HL-60 (cell line): Measurements from ENCODE around the gene PACS1.

ENCODE experiments used
- DNase-seq, 2 experiments: peaks; one replicate each; pipeline ENCODE4 v3.0.0-alpha.2; 2010 to 2020; ENCODE audit warnings: low read depth in 1 of 2, low spot score in 1 of 2
- H3K27ac ChIP-seq: fragments of 250-450 bp; sonication (Bioruptor Pico); replicated peaks from 2 replicates; pipeline ENCODE4 v1.5.1; 2020; ENCODE audit warnings: mild to moderate bottlenecking, moderate library complexity
- H3K27me3 ChIP-seq: fragments of 250-450 bp; sonication (Bioruptor Pico); 2 replicates; pipeline ENCODE4 v1.5.1; 2021; ENCODE audit warnings: mild to moderate bottlenecking, moderate library complexity; ENCODE audit not compliant: insufficient read depth, poor library complexity, severe bottlenecking
- H3K4me3 ChIP-seq: replicated peaks from 2 replicates; pipeline ENCODE4 v1.5.1; 2011; ENCODE audit warnings: mild to moderate bottlenecking, control low read depth, low read length; ENCODE audit not compliant: insufficient read depth
- GABPA ChIP-seq: IDR thresholded peaks from 2 replicates; pipeline ENCODE4 v1.6.1; 2012; ENCODE audit warnings: low read depth
- POLR2AphosphoS5 ChIP-seq: IDR thresholded peaks from 2 replicates; pipeline ENCODE4 v1.6.1; 2012; ENCODE audit warnings: low read depth
- SPI1 ChIP-seq: IDR thresholded peaks from 2 replicates; pipeline ENCODE4 v1.6.1; 2012; ENCODE audit warnings: low read depth, mild to moderate bottlenecking, borderline replicate concordance
- TF ChIP-seq, protein P1 (sequence below): IDR thresholded peaks from one replicate; pipeline ENCODE4 v1.5.1; 2011; ENCODE audit warnings: low read length, control low read depth, inconsistent platforms; ENCODE audit not compliant: insufficient read depth
- TF ChIP-seq, protein P2 (sequence below): IDR thresholded peaks from 2 replicates; pipeline ENCODE4 v1.6.1; 2012; ENCODE audit warnings: low read depth; ENCODE audit not compliant: insufficient replicate concordance

Gene PACS1

DNA sequence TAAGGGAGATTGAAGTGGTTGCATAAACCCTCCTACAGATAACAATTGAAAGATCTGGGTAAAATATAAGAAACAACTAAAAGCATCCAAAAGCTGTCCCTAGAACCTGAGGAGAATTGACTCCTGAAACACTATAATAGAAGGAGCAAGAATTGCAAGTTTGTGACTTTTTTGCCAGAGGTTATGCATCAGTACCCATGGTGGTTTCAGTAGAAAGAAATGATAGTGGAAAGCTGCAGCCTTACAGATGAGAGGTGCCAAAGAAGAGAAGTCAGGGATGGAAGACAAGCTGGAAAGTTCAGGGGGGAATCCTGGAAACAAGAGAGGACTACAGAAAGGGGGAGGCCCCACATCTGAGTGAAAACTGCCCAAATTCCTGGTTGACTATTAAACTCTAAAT, 80.7 kb downstream of the PACS1 start:
- Histone ChIP-seq H3K4me3 (no peak overlapping the region), H3K27me3 (no peaks in the 10 kb centered on the region), H3K27ac (no peak overlapping the region)
- TF ChIP-seq POLR2AphosphoS5 (no peak), GABPA (no peak), SPI1 (no peak)
- TF ChIP-seq, protein P1, sequence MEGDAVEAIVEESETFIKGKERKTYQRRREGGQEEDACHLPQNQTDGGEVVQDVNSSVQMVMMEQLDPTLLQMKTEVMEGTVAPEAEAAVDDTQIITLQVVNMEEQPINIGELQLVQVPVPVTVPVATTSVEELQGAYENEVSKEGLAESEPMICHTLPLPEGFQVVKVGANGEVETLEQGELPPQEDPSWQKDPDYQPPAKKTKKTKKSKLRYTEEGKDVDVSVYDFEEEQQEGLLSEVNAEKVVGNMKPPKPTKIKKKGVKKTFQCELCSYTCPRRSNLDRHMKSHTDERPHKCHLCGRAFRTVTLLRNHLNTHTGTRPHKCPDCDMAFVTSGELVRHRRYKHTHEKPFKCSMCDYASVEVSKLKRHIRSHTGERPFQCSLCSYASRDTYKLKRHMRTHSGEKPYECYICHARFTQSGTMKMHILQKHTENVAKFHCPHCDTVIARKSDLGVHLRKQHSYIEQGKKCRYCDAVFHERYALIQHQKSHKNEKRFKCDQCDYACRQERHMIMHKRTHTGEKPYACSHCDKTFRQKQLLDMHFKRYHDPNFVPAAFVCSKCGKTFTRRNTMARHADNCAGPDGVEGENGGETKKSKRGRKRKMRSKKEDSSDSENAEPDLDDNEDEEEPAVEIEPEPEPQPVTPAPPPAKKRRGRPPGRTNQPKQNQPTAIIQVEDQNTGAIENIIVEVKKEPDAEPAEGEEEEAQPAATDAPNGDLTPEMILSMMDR: no peak
- TF ChIP-seq, protein P2, sequence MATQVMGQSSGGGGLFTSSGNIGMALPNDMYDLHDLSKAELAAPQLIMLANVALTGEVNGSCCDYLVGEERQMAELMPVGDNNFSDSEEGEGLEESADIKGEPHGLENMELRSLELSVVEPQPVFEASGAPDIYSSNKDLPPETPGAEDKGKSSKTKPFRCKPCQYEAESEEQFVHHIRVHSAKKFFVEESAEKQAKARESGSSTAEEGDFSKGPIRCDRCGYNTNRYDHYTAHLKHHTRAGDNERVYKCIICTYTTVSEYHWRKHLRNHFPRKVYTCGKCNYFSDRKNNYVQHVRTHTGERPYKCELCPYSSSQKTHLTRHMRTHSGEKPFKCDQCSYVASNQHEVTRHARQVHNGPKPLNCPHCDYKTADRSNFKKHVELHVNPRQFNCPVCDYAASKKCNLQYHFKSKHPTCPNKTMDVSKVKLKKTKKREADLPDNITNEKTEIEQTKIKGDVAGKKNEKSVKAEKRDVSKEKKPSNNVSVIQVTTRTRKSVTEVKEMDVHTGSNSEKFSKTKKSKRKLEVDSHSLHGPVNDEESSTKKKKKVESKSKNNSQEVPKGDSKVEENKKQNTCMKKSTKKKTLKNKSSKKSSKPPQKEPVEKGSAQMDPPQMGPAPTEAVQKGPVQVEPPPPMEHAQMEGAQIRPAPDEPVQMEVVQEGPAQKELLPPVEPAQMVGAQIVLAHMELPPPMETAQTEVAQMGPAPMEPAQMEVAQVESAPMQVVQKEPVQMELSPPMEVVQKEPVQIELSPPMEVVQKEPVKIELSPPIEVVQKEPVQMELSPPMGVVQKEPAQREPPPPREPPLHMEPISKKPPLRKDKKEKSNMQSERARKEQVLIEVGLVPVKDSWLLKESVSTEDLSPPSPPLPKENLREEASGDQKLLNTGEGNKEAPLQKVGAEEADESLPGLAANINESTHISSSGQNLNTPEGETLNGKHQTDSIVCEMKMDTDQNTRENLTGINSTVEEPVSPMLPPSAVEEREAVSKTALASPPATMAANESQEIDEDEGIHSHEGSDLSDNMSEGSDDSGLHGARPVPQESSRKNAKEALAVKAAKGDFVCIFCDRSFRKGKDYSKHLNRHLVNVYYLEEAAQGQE: no peak
- no peak for DNase-seq

DNA sequence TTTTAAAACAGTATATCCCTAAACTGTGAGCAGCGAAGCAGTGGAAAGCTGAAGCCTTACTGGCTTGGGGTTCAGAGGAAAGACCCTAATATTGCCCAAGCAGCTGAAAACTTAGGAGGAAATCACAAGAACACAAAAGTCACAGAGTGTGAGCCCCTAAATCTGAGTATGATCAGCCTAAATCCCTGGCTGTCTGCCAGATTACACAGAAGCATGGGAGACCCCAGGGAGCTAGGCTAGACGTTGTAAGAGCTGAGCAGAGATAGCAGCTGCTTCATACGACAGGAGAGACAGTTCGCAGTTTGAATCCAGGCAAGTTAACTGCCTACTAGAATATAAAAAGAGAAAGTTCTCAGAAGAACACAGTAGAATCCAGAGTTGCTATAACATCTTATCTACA, 81.2 kb downstream of the PACS1 start:
- no peaks in the 10 kb centered on the region for H3K27me3 ChIP-seq
- H3K27ac ChIP-seq: no peak overlapping the region
- DNase-seq: no peak
- no peak overlapping the region for H3K4me3 ChIP-seq
- TF ChIP-seq, protein P1: no peak
- no peak for TF ChIP-seq GABPA
- TF ChIP-seq, protein P2: no peak
- no peak for TF ChIP-seq SPI1
- TF ChIP-seq POLR2AphosphoS5: no peak

DNA sequence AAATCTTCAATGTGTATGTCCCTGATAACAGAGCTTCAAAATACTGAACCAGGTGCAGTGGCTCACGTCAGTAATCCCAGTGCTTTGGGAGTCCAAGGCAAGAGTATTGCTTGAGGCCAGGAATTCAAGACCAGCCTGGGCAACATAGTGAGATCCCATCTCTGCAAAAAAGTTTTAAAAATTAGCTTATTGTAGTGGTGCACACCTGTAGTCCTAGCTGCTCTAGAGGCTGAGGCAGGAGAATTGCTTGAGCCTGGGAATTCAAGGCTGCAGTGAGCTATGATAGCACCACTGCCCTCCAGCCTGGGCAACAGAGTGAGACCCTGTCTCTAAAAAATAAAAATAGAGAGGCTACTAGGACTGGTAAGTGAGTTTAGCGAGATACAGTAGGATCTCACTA, 84.0 kb downstream of the PACS1 start:
- Histone ChIP-seq H3K4me3 (no peak overlapping the region), H3K27me3 (no peaks in the 10 kb centered on the region), H3K27ac (no peak overlapping the region)
- TF ChIP-seq GABPA (no peak), POLR2AphosphoS5 (no peak), SPI1 (no peak)
- TF ChIP-seq, protein P1: no peak
- TF ChIP-seq, protein P2: no peak
- DNase-seq: no peak
